AG08395 (cell line): ENCODE measurements around the gene FLT3LG.
A peak's percentile ranks its signal among the peaks of the same experiment; 100 is the strongest.
"Not testable (repeated sequence)": the region's sequence is repeated elsewhere in the genome, so short reads cannot be mapped to it uniquely, and the experiment has no call there.

Experiments
- DNase-seq: peaks from one replicate; pipeline ENCODE4 v3.0.0; 2012; ENCODE audit warnings: mixed read lengths, low spot score

FLT3LG gene

GRCh38 chr19:49440439-49441209, 33.4 kb upstream of the FLT3LG start:
- DNase-seq, result no peak

- DNase-seq, result peak; percentile 42
These were observed 32.6 kb upstream of the FLT3LG start, which contains the start of gene SLC17A7 for GRCh38 chr19:49441210-49441959. TSS of gene SLC17A7 (minus strand) at chr19:49441527. CDS start at chr19:49441379, 148 bp downstream.

DNA sequence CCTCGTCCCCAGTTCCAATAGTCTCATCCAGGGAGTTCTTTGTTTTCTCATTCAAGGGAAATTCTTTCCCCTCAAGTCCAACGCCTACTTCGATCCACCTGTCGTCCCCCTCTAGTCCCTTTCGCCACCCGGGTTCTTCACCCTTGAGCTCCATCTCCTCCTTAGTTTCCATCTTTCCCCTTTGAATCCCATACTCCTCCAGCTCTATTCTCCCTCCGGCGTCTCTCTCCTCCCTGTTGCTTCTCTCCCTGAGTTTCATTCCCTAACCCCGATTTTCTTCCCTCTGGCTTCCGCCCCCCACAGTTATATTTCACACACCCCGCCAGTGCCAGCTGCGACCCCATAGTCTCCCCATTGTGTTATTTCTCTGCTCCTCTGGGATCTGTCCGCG, 32.1 kb upstream of the FLT3LG start:
- DNase-seq, result no peak

DNA sequence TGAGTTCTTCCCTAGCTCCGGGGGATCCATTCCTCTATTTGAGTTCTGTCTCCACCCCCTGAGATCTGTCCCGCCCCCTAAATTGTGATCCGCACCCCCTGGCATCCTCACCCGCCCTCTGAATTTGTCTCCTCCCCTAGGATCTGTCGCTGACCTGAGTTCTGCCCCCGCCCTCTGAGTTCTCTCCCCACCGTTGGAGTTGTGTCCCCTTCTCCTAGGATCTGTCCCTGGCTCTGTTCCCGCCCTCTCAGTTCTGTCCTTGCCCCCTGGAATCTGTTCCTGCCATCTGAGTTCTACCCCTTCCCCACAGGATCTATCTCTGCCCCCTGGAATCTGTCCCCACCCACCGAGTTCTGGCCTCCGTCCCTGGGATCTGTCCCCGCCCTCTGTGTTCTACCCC, 31.7 kb upstream of the FLT3LG start:
- peak; percentile 50 for DNase-seq

DNA sequence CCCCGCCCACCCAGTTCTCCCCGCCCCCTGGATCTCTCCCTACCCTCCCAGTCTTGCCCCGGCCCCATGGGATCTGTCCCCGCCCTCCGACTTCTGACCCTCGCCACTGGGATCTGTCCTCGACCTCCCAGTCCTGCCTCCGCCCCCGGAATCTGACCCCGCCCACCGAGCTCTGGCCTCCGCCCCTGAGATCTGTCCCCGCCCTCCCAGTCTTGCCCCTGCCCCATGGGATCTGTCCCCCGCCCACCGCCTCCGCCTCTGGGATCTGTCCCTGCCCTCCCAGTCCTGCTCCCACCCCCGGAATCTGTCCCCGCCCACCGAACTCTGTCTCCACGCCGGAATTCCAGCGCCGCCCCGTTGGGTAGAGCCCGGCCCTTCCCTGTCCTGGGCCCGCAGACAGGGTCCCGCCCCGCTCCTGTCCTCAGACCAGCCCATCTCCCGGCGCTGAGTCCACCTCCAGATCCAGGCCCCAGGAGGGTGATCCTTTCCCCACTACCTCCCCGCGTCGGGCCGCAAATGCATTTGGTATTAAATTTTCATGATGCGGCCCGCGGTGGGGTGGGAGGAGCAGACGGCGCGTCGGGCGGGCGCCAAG, 31.1 kb upstream of the FLT3LG start:
- DNase-seq, result peak; percentile 95

DNA sequence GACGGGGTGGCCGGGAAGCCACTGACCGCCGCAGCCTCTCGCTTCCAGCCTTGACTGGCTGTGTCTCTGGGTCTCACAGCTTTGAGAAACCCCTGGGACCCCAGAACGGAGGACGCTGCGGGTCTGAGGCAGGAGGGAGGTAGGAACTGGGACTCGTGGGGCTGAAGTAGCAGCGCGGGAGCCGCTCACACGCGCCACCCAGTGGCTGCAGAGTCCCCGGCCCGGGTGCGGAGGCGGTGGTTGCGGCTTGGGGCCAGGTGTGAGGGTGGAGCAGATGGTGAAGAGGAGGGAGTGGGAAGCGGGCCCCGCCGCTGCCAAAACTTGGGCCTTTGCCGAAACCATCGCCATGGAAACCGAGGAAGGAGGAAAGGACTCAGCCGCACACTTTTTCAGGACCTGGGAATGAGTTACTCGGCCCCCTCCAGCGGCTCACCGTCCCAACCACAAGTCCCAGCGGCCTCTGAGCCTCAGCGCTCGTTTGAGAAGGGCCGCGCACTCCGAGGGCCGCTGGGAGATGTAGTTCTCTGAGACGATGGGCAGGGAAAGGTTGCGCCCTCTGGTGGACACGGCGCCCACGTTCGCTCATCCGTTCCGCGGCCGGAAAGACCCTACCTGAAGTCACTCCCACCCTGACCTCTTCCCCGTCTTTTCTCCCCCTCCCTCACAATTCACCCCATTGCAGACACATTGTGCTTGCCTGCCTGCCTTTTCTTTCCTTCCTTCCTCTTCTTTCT, 30.5 kb upstream of the FLT3LG start:
- peak; percentile 91 for DNase-seq

DNA sequence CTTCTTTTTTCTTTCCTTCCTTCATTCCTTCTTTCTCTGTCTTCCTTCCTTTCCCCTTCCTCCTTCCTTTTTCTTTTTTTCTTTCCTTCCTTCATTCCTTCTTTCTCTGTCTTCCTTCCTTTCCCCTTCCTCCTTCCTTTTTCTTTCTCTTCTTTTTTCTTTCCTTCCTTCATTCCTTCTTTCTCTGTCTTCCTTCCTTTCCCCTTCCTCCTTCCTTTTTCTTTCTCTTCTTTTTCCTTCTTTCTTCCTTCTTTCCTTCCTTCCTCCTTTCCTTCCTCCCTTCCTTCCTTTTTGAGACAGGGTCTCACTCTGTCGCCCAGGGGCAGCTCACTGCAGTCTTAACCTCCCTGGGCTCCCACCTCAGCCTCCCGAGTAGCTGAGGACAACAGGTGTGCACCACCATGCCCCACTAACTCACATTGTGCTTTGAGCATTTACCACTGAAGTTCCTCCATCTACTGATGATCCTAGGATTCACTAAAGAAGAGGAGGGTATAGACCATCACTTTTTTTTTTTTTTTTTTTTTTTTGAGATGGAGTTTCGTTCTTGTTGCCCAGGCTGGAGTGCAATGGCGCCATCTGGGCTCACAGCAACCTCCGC, 29.8 kb upstream of the FLT3LG start:
- not testable (repeated sequence) for DNase-seq

GRCh38 chr19:49445997-49446396, 28.0 kb upstream of the FLT3LG start:
- DNase-seq, result no peak

DNA sequence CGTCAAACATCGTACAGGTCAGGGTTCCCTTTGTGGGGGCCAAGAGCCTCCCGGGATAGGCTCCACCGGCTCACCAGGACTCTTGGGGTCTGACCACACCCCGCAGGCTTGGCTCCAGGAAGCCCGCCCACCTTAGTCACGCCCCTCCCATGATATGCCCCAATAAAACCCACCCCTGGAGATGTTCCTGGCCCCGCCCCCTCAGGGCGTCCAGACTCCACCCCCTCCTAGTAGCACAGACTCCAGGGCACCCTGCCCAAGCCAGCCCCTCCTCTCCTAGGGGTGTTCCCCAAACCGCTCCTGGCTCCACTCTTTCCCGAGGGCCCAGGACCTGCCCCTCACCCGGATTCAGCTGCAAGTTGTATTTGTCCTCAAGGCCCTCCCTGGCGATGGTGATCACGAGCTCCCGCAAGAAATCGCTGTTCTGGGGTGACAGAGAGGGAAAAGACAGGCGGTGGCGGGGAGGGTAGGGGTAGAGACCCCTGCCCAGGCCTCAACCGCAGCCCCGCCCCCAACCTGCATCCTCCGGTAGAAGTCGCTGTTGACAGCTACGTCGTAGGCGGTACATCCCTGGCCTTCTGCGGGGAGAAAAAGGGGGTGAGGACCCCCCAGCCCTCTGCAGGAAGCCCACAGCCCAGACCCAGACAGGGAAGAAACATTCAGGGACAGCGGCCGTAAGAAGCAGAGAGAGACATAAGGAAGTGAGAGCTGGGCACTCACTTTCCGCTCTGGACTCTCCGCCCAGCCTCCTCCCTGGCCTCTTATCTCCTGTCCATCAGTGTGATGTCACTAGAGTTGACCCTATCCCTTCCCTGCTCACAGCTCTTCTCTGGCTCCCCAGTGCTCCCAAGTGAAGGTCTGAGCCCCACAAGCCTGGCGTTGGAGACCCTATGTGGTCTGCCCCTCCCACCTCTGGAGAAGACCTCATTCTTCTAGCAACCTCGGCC, 26.3 kb upstream of the FLT3LG start:
- DNase-seq, result no peak

DNA sequence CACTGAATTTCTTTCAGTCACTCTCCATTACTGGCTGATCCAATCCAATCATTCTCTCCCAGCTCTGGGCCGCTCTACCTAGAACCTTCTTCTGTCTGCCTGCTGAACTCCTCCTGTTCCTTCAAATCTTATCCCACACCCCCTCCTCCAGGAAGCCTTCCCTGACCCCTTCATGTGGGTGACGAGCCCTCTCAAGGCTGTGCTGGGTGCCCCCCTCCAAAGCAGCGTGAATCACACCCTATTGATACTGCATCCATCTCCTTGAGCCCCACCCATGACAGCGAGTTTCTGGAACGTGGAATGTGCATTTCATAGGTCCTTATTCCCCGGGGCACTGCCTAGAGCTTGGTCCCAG, 25.6 kb upstream of the FLT3LG start:
- DNase-seq, result no peak

DNA sequence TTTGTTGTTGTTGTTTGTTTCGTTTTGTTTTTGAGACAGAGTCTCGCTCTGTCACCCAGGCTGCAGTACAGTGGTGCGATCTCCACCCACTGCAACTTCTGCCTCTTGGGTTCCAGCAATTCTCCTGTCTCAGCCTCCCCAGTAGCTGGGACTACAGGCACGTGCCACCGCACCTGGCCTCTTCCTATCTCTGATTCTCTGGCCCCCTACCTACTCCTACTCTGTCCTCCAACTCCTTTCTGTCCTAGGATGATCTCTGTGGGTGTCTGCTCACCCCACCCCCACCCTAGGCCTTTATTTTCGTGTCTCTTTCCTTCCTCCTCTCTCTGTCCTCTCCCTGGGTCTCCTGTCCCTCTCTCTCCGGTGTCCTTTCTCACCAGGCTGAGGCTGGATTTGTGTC, 23.6 kb upstream of the FLT3LG start:
- no peak for DNase-seq

GRCh38 chr19:49451430-49452181, 22.4 kb upstream of the FLT3LG start, which contains the start of gene PIH1D1:
TSS of gene PIH1D1 (minus strand) at chr19:49451814. CDS start at chr19:49451574, 240 bp downstream.
- DNase-seq, result peak; percentile 96

- peak; percentile 97 for DNase-seq
These were observed 20.8 kb upstream of the FLT3LG start, which contains the start of gene ALDH16A1 for GRCh38 chr19:49453013-49453756. TSS of gene ALDH16A1 (plus strand) at chr19:49453225. CDS start at chr19:49453332, 107 bp downstream.

DNA sequence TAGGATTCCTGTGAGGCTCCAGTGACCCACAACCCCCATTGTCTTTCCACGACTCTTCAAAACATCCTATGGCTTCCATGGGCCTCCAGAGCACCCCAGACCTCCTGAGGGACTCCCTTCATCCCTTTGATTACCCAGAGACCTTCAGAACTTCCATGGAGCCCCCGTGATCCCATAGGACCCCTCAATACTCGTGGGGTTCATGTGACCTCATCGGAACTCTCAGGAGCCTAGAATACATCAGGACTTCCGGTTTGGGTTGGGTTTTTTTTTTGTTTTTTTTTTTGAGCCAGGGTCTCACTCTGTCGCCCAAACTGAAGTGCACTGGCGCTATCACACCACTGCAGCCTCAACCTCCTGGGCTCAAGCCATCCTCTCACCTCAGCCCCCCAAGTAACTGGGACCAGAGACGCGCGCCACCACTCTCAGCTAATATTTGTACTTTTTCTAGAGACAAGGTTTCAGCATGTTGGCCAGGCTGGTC, 20.2 kb upstream of the FLT3LG start:
- no peak for DNase-seq

DNA sequence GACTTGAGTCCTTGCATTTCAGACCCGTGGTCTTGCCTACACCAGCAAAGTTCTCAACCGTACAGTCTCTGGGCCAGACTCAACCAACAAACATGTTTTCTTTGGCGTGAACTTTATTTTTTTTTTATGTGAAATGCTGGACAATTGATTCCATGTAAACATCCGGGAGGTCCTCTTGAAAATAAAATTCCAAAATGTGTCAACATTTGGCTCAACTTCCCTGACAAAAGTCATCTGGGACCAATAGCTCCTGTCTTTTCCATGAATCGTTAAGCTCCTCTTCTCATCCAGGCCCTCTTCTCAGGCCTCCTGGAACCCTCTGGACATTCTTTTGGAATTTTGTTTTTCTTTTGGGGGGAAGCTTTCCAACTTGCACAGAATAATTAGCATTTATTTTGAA, 18.2 kb upstream of the FLT3LG start:
- peak; percentile 45 for DNase-seq

- DNase-seq, result no peak
These were observed 17.7 kb upstream of the FLT3LG start for GRCh38 chr19:49456326-49456725.

DNA sequence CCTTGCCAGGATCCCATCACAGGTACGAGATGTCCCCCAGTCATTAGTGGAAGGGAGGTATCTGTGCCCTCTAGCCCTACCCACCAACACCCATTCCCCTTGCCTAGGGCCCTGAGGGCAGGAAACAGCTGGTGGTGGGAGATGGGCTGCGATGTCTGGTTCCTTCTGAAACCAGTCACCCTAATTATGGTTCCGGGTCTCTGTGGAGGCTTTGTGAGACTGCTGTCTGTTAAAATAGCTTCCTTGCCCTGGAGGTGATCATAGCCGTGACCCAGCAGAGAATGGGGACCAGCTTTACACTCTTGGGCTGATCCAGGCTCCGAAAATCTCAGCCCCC, 15.5 kb upstream of the FLT3LG start:
- no peak for DNase-seq

DNA sequence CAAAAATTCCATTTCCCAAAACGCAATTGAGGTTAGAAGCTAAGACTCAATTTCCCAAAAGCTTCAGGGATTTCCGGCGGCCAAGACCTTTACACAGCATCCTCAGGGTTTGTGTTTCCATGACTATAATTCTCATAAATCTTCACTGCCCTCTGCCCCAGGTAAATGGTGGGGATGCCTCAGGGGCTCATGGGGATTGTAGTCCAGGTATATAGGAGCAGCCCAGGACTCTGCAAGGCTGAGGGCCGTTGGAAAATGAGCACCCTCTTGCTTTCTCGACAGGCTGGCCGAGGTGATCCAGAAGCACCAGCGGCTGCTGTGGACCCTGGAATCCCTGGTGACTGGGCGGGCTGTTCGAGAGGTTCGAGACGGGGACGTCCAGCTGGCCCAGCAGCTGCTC, 14.6 kb upstream of the FLT3LG start:
- no peak for DNase-seq

DNA sequence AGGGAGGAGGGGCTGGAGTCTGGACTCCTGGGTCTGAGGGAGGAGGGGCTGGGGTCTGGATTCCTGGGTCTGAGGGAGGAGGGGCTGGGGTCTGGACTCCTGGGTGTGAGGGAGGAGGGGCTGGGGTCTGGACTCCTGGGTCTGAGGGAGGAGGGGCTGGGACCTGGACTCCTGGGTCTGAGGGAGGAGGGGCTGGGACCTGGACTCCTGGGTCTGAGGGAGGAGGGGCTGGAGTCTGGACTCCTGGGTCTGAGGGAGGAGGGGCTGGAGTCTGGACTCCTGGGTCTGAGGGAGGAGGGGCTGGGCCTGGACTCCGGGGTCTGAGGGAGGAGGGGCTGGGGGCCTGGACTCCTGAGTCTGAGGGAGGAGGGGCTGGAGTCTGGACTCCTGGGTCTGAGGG, 12.9 kb upstream of the FLT3LG start:
- DNase-seq, result not testable (repeated sequence)
